HEK293 (cell line): ENCODE data around the gene BRD2.

Experiments used
- BCL11A ChIP-seq: fragments of 450-650 bp; formaldehyde crosslinking; IDR thresholded peaks from 2 replicates; pipeline ENCODE4 v1.5.1; 2016; ENCODE audit warnings: low read depth, missing biosample characterization, missing genetic modification characterization
- KLF1 ChIP-seq: fragments of 450-650 bp; formaldehyde crosslinking; IDR thresholded peaks from 2 replicates; pipeline ENCODE4 v1.5.1; 2016; ENCODE audit warnings: missing biosample characterization, missing genetic modification characterization
- MEIS1 ChIP-seq: sonication (generic); formaldehyde crosslinking; IDR thresholded peaks from 2 replicates; pipeline ENCODE4 v1.8.1; 2022; ENCODE audit warnings: missing genetic modification reagents, mild to moderate bottlenecking, borderline replicate concordance
- OSR2 ChIP-seq: fragments of 450-650 bp; formaldehyde crosslinking; IDR thresholded peaks from 2 replicates; pipeline ENCODE4 v1.5.1; 2016; ENCODE audit warnings: missing biosample characterization, missing genetic modification characterization
- OVOL3 ChIP-seq: fragments of 450-650 bp; formaldehyde crosslinking; IDR thresholded peaks from 2 replicates; pipeline ENCODE4 v1.5.1; 2016; ENCODE audit warnings: missing biosample characterization, missing genetic modification characterization
- SP2 ChIP-seq: fragments of 450-650 bp; formaldehyde crosslinking; IDR thresholded peaks from 2 replicates; pipeline ENCODE4 v1.5.1; 2016; ENCODE audit warnings: missing biosample characterization, missing genetic modification characterization
- SP7 ChIP-seq: fragments of 450-650 bp; formaldehyde crosslinking; IDR thresholded peaks from 2 replicates; pipeline ENCODE4 v1.5.1; 2016; ENCODE audit warnings: missing biosample characterization, missing genetic modification characterization
- YY1 ChIP-seq: fragments of 450-650 bp; formaldehyde crosslinking; IDR thresholded peaks from 2 replicates; pipeline ENCODE4 v1.5.1; 2018; ENCODE audit warnings: missing biosample characterization, missing genetic modification characterization
- ZBTB1 ChIP-seq: fragments of 450-650 bp; formaldehyde crosslinking; IDR thresholded peaks from 2 replicates; pipeline ENCODE4 v1.5.1; 2016; ENCODE audit warnings: missing biosample characterization, missing genetic modification characterization
- ZBTB20 ChIP-seq: fragments of 450-650 bp; formaldehyde crosslinking; IDR thresholded peaks from 2 replicates; pipeline ENCODE4 v1.5.1; 2016; ENCODE audit warnings: missing biosample characterization, missing genetic modification characterization
- ZBTB21 ChIP-seq: fragments of 450-650 bp; formaldehyde crosslinking; IDR thresholded peaks from 2 replicates; pipeline ENCODE4 v1.5.1; 2017; ENCODE audit warnings: missing biosample characterization, missing genetic modification characterization
- ZBTB48 ChIP-seq: fragments of 450-650 bp; formaldehyde crosslinking; IDR thresholded peaks from 2 replicates; pipeline ENCODE4 v1.5.1; 2016; ENCODE audit warnings: missing biosample characterization, missing genetic modification characterization
- ZEB2 ChIP-seq: fragments of 450-650 bp; formaldehyde crosslinking; IDR thresholded peaks from 2 replicates; pipeline ENCODE4 v1.5.1; 2016; ENCODE audit warnings: missing biosample characterization, missing genetic modification characterization
- ZNF138 ChIP-seq: fragments of 450-650 bp; formaldehyde crosslinking; IDR thresholded peaks from 2 replicates; pipeline ENCODE4 v1.5.1; 2016; ENCODE audit warnings: missing biosample characterization, missing genetic modification characterization, borderline replicate concordance
- ZNF146 ChIP-seq: fragments of 450-650 bp; formaldehyde crosslinking; IDR thresholded peaks from 2 replicates; pipeline ENCODE4 v1.5.1; 2016; ENCODE audit warnings: missing biosample characterization, missing genetic modification characterization
- ZNF16 ChIP-seq: fragments of 450-650 bp; formaldehyde crosslinking; IDR thresholded peaks from 2 replicates; pipeline ENCODE4 v1.5.1; 2016; ENCODE audit warnings: low read depth, missing biosample characterization, missing genetic modification characterization
- ZNF169 ChIP-seq: fragments of 450-650 bp; formaldehyde crosslinking; IDR thresholded peaks from 2 replicates; pipeline ENCODE4 v1.5.1; 2016; ENCODE audit warnings: missing biosample characterization, missing genetic modification characterization
- ZNF24 ChIP-seq: fragments of 450-650 bp; formaldehyde crosslinking; IDR thresholded peaks from 2 replicates; pipeline ENCODE4 v1.5.1; 2016; ENCODE audit warnings: missing biosample characterization, missing genetic modification characterization
- ZNF311 ChIP-seq: fragments of 450-650 bp; formaldehyde crosslinking; IDR thresholded peaks from 2 replicates; pipeline ENCODE4 v1.5.1; 2017; ENCODE audit warnings: missing biosample characterization, missing genetic modification characterization, borderline replicate concordance
- ZNF600 ChIP-seq: fragments of 450-650 bp; formaldehyde crosslinking; IDR thresholded peaks from 2 replicates; pipeline ENCODE4 v1.5.1; 2016; ENCODE audit warnings: missing biosample characterization, missing genetic modification characterization
- ZNF660 ChIP-seq: fragments of 450-650 bp; IDR thresholded peaks from 2 replicates; pipeline ENCODE4 v1.5.1; 2018; ENCODE audit warnings: missing biosample characterization, mild to moderate bottlenecking, missing genetic modification characterization
- ZNF747 ChIP-seq: fragments of 450-650 bp; formaldehyde crosslinking; IDR thresholded peaks from 2 replicates; pipeline ENCODE4 v1.5.1; 2016; ENCODE audit warnings: missing biosample characterization, missing genetic modification characterization
- ZNF76 ChIP-seq: fragments of 450-650 bp; formaldehyde crosslinking; IDR thresholded peaks from 2 replicates; pipeline ENCODE4; 2016; ENCODE audit warnings: low read depth, missing biosample characterization, missing genetic modification characterization, borderline replicate concordance
- ZNF792 ChIP-seq: fragments of 450-650 bp; formaldehyde crosslinking; IDR thresholded peaks from 2 replicates; pipeline ENCODE4 v1.5.1; 2016; ENCODE audit warnings: missing biosample characterization, missing genetic modification characterization
- ZNF830 ChIP-seq: fragments of 450-650 bp; IDR thresholded peaks from 2 replicates; pipeline ENCODE4 v1.5.0; 2018; ENCODE audit warnings: missing biosample characterization, missing genetic modification characterization, low read depth, mild to moderate bottlenecking, moderate library complexity
- TF ChIP-seq, protein P1 (sequence below): fragments of 450-650 bp; formaldehyde crosslinking; IDR thresholded peaks from 2 replicates; pipeline ENCODE4; 2016; ENCODE audit warnings: missing biosample characterization, missing genetic modification characterization
- TF ChIP-seq, protein P2 (sequence below): fragments of 450-650 bp; formaldehyde crosslinking; IDR thresholded peaks from 2 replicates; pipeline ENCODE4 v1.5.1; 2017; ENCODE audit warnings: missing biosample characterization, mild to moderate bottlenecking, missing genetic modification characterization, moderate library complexity
- TF ChIP-seq, protein P3 (sequence below): fragments of 450-650 bp; formaldehyde crosslinking; IDR thresholded peaks from 2 replicates; pipeline ENCODE4 v1.5.1; 2016; ENCODE audit warnings: missing biosample characterization, missing genetic modification characterization
- TF ChIP-seq, protein P4 (sequence below): fragments of 450-650 bp; formaldehyde crosslinking; IDR thresholded peaks from 2 replicates; pipeline ENCODE4 v1.5.1; 2016; ENCODE audit warnings: missing biosample characterization, missing genetic modification characterization
- TF ChIP-seq, protein P5 (sequence below): fragments of 450-650 bp; formaldehyde crosslinking; optimal IDR thresholded peaks from 2 replicates; pipeline ENCODE3; 2016; ENCODE audit warnings: missing biosample characterization, mild to moderate bottlenecking, missing genetic modification characterization
- TF ChIP-seq, protein P6 (sequence below): fragments of 450-650 bp; formaldehyde crosslinking; IDR thresholded peaks from 2 replicates; pipeline ENCODE4 v1.5.1; 2016; ENCODE audit warnings: missing biosample characterization, missing genetic modification characterization

BRD2 gene

DNA sequence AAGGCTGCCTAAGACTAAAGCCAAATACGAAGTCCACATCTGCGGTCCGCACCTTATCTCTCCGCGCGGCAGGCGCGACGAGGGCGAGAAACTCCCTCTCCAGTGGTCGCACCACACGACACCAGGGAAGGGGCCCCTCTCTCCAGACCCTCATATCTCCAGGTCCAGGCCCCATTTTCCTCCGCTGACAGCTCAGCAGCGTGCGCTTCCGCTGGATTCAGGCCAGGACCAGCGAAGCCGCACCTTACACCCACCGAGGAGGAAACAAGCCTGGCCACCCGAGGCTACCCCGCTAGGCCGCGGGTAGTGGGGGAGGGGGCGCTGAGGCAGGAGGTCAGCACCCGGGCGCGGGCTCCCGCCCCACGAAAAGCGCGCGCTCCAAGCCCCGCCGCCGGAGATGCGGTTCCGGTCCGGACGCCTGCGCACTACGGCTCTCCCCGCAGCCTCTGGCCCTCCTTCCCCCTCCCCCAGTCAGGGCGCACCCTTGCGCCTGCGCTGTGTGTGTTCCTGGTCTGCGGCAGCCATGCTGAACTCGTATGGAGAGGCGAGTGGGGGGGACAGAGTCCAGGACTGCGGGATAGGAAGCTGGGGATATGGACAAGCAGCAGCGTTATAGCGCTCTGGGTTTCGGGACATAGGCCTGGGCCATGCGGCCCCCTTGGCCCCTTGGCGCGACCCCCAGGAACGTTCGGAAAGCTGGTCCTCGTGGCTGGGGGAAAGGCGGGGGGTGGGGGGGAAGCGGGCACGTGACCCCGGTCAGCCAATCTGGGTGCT lies at the start of gene BRD2 (continued):
- TF ChIP-seq BCL11A (tag by site-specific recombination) (peak; percentile 67; the same call in 1 of the 2 replicates), ZNF747 (no peak), ZNF830 (tag by site-specific recombination) (no peak), ZNF76 (tag by site-specific recombination) (peak; percentile 48; the same call in 1 of the 2 replicates), KLF1 (tag by site-specific recombination) (peak; percentile 76), SP2 (peak; percentile 93), ZBTB21 (tag by site-specific recombination) (peak; percentile 30; the same call in 1 of the 2 replicates), OSR2 (tag by site-specific recombination) (peak; percentile 46; the same call in 1 of the 2 replicates), ZNF24 (tag by site-specific recombination) (peak; percentile 69; the same call in 1 of the 2 replicates), ZBTB20 (tag by site-specific recombination) (peak; percentile 90), ZNF311 (tag by site-specific recombination) (no peak), ZNF146 (tag by site-specific recombination) (peak; percentile 41; the same call in 1 of the 2 replicates), SP7 (tag by site-specific recombination) (peak; percentile 85), ZNF660 (tag by site-specific recombination) (peak; percentile 84), YY1 (tag by site-specific recombination) (peak; percentile 72), OVOL3 (tag by site-specific recombination) (peak; percentile 55; the same call in 1 of the 2 replicates), ZBTB48 (peak; percentile 44), ZNF169 (tag by site-specific recombination) (peak; percentile 66; the same call in 1 of the 2 replicates), MEIS1 (CRISPR knock-in tag) (no peak), ZEB2 (tag by site-specific recombination) (peak; percentile 96), ZNF16 (no peak), ZNF138 (tag by site-specific recombination) (no peak), ZNF792 (tag by site-specific recombination) (peak; percentile 80; the same call in 1 of the 2 replicates), ZBTB1 (peak; percentile 83), ZNF600 (peak; percentile 34)
- TF ChIP-seq, protein P1, sequence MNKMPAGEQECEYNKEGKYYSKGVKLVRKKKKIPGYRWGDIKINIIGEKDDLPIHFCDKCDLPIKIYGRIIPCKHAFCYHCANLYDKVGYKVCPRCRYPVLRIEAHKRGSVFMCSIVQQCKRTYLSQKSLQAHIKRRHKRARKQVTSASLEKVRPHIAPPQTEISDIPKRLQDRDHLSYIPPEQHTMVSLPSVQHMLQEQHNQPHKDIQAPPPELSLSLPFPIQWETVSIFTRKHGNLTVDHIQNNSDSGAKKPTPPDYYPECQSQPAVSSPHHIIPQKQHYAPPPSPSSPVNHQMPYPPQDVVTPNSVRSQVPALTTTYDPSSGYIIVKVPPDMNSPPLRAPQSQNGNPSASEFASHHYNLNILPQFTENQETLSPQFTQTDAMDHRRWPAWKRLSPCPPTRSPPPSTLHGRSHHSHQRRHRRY (tag by site-specific recombination): peak; percentile 81; the same call in 1 of the 2 replicates
- TF ChIP-seq, protein P2, sequence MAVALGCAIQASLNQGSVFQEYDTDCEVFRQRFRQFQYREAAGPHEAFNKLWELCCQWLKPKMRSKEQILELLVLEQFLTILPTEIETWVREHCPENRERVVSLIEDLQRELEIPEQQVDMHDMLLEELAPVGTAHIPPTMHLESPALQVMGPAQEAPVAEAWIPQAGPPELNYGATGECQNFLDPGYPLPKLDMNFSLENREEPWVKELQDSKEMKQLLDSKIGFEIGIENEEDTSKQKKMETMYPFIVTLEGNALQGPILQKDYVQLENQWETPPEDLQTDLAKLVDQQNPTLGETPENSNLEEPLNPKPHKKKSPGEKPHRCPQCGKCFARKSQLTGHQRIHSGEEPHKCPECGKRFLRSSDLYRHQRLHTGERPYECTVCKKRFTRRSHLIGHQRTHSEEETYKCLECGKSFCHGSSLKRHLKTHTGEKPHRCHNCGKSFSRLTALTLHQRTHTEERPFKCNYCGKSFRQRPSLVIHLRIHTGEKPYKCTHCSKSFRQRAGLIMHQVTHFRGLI (tag by site-specific recombination): peak; percentile 80; the same call in 1 of the 2 replicates
- TF ChIP-seq, protein P3, sequence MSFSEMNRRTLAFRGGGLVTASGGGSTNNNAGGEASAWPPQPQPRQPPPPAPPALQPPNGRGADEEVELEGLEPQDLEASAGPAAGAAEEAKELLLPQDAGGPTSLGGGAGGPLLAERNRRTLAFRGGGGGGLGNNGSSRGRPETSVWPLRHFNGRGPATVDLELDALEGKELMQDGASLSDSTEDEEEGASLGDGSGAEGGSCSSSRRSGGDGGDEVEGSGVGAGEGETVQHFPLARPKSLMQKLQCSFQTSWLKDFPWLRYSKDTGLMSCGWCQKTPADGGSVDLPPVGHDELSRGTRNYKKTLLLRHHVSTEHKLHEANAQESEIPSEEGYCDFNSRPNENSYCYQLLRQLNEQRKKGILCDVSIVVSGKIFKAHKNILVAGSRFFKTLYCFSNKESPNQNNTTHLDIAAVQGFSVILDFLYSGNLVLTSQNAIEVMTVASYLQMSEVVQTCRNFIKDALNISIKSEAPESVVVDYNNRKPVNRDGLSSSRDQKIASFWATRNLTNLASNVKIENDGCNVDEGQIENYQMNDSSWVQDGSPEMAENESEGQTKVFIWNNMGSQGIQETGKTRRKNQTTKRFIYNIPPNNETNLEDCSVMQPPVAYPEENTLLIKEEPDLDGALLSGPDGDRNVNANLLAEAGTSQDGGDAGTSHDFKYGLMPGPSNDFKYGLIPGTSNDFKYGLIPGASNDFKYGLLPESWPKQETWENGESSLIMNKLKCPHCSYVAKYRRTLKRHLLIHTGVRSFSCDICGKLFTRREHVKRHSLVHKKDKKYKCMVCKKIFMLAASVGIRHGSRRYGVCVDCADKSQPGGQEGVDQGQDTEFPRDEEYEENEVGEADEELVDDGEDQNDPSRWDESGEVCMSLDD (tag by site-specific recombination): peak; percentile 94
- TF ChIP-seq, protein P4, sequence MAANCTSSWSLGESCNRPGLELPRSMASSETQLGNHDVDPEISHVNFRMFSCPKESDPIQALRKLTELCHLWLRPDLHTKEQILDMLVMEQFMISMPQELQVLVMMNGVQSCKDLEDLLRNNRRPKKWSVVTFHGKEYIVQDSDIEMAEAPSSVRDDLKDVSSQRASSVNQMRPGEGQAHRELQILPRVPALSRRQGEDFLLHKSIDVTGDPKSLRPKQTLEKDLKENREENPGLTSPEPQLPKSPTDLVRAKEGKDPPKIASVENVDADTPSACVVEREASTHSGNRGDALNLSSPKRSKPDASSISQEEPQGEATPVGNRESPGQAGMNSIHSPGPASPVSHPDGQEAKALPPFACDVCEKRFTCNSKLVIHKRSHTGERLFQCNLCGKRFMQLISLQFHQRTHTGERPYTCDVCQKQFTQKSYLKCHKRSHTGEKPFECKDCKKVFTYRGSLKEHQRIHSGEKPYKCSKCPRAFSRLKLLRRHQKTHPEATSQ: peak; percentile 71; the same call in 1 of the 2 replicates
- TF ChIP-seq, protein P5, sequence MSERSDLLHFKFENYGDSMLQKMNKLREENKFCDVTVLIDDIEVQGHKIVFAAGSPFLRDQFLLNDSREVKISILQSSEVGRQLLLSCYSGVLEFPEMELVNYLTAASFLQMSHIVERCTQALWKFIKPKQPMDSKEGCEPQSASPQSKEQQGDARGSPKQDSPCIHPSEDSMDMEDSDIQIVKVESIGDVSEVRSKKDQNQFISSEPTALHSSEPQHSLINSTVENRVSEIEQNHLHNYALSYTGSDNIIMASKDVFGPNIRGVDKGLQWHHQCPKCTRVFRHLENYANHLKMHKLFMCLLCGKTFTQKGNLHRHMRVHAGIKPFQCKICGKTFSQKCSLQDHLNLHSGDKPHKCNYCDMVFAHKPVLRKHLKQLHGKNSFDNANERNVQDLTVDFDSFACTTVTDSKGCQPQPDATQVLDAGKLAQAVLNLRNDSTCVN: peak; percentile 99
- TF ChIP-seq, protein P6, sequence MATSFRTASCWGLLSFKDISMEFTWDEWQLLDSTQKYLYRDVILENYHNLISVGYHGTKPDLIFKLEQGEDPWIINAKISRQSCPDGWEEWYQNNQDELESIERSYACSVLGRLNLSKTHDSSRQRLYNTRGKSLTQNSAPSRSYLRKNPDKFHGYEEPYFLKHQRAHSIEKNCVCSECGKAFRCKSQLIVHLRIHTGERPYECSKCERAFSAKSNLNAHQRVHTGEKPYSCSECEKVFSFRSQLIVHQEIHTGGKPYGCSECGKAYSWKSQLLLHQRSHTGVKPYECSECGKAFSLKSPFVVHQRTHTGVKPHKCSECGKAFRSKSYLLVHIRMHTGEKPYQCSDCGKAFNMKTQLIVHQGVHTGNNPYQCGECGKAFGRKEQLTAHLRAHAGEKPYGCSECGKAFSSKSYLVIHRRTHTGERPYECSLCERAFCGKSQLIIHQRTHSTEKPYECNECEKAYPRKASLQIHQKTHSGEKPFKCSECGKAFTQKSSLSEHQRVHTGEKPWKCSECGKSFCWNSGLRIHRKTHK: no peak
